Heart left ventricle (tissue), 13 donors: ENCODE data around the gene DHRS1.

Experiments
- CTCF ChIP-seq, 12 donors: fragments of 200-600 bp; sonication (generic) in 4 of 12; IDR thresholded peaks; one replicate each; pipeline versions ENCODE4 v1.5.0 to v1.8.0; 2018 to 2022; ENCODE audit warnings: antibody characterized with exemption in 12 of 12, mild to moderate bottlenecking in 5 of 12
- POLR2A ChIP-seq, 2 donors: fragments of 450-650 bp; IDR thresholded peaks; one replicate each; pipeline ENCODE4 v1.6.1; 2017; ENCODE audit warnings: antibody characterized with exemption in 2 of 2, mild to moderate bottlenecking in 2 of 2, moderate library complexity in 2 of 2
- donor health status: ischemic (EF 13 %, LVEDD 7.1; RV severe dilation, severe dysfunction).
- donor health status: DM: no; HTN: yes; CAD: no.
- donor health status: DM: no; HTN: no; CAD: no.
- donor health status: ischemic (EF 25% LVEDD 6.9; RV normal size, moderate dysfunction).
- donor health status: ischemic (EF 25% LVEDD 5.7; RV mildly dilated, moderate dysfunction).
- donor health status: ischemic (EF 35%, LVEDD 5.7; RV mildly dilated, moderate dysfunction).
- donor health status: nonischemic (EF 11% LVEDD 7.7; RV severe dilation, severe dysfunction).
- donor health status: DM: yes; HTN: yes; CAD: no.
- donor health status: PGD.
- donor health status: ischemic (EF 29% LVEDD 5.4; RV normal size, mild dysfunction).
- donor health status: nonischemic (EF 23%, LVEDD 6.1; RV moderate dilation, normal function).

GRCh38 chr14:24261969-24262327 lies 37.6 kb downstream of the DHRS1 start:
- TF ChIP-seq CTCF (IDR thresholded peaks at IDR 0.05) (no peak), POLR2A (IDR thresholded peaks at IDR 0.05) (no peak)
